Ovary (tissue), 3 donors: ENCODE results near the gene SELENOF.

Experiments
- CTCF ChIP-seq, 3 donors: fragments of 450-650 bp in 2 of 3; fragments of 200-600 bp in 1 of 3; IDR thresholded peaks; one replicate each; pipeline versions ENCODE4 v1.5.1 to v1.8.0; 2016 to 2022; ENCODE audit warnings: antibody characterized with exemption in 3 of 3, mild to moderate bottlenecking in 1 of 3
- POLR2A ChIP-seq: fragments of 450-650 bp; IDR thresholded peaks from one replicate; pipeline ENCODE4 v1.6.1; 2017; ENCODE audit warnings: antibody characterized with exemption, mild to moderate bottlenecking, moderate library complexity
- donor health status: DM: no; HTN: no; CAD: no.

GRCh38 chr1:86829321-86829720 lies 84.6 kb downstream of the SELENOF start:
- TF ChIP-seq CTCF (IDR thresholded peaks at IDR 0.05) (no peak), POLR2A (no peak)
